Measurements from ENCODE around the gene MLST8. TPM values are rescaled to one million over a fixed set of nuclear protein-coding genes. Genes with fewer than 3 reads are reported as not detected.
A peak's percentile ranks its signal among the peaks of the same experiment; 100 is the strongest.

The MLST8 gene
- 26.4 and 32.1 TPM in 2 replicates for total RNA-seq

- peak; percentile 54 for DNase-seq (ENCODE audit: low read depth, low spot score)
These were observed at the start of gene MLST8 for GRCh38 chr16:2205104-2205966. MLST8 (plus strand) TSS chr16:2205454; CDS start chr16:2206086, 632 bp downstream.

GRCh38 chr16:2155977-2156848 lies 49.0 kb upstream of the MLST8 start:
- no peak for DNase-seq (ENCODE audit: low read depth, low spot score)

GRCh38 chr16:2156849-2157224 lies 48.4 kb upstream of the MLST8 start:
- DNase-seq (ENCODE audit: low read depth, low spot score): no peak

- no peak for DNase-seq (ENCODE audit: low read depth, low spot score)
These were observed 47.6 kb upstream of the MLST8 start for GRCh38 chr16:2157480-2158261.

- no peak for DNase-seq (ENCODE audit: low read depth, low spot score)
These were observed 47.0 kb upstream of the MLST8 start for GRCh38 chr16:2158262-2158638.

- peak; percentile 60 for DNase-seq (ENCODE audit: low read depth, low spot score)
These were observed 45.9 kb upstream of the MLST8 start for GRCh38 chr16:2159175-2159838.

GRCh38 chr16:2160915-2161551 lies 44.2 kb upstream of the MLST8 start:
- DNase-seq (ENCODE audit: low read depth, low spot score): no peak

- DNase-seq (ENCODE audit: low read depth, low spot score): no peak
These were observed 43.3 kb upstream of the MLST8 start for GRCh38 chr16:2161911-2162310.

GRCh38 chr16:2162676-2163118 lies 42.6 kb upstream of the MLST8 start:
- no peak for DNase-seq (ENCODE audit: low read depth, low spot score)

GRCh38 chr16:2163211-2163881 lies 41.9 kb upstream of the MLST8 start:
- no peak for DNase-seq (ENCODE audit: low read depth, low spot score)

- DNase-seq (ENCODE audit: low read depth, low spot score): no peak
These were observed 39.4 kb upstream of the MLST8 start for GRCh38 chr16:2165861-2166260.

GRCh38 chr16:2166263-2167067 lies 38.8 kb upstream of the MLST8 start:
- no peak for DNase-seq (ENCODE audit: low read depth, low spot score)

- DNase-seq (ENCODE audit: low read depth, low spot score): no peak
These were observed 38.1 kb upstream of the MLST8 start for GRCh38 chr16:2167068-2167638.

- DNase-seq (ENCODE audit: low read depth, low spot score): peak; percentile 89
These were observed 35.2 kb upstream of the MLST8 start for GRCh38 chr16:2170080-2170479.

GRCh38 chr16:2170587-2171435 lies 34.4 kb upstream of the MLST8 start:
- no peak for DNase-seq (ENCODE audit: low read depth, low spot score)

GRCh38 chr16:2171601-2172178 lies 33.6 kb upstream of the MLST8 start:
- DNase-seq (ENCODE audit: low read depth, low spot score): no peak

GRCh38 chr16:2172688-2173335 lies 32.4 kb upstream of the MLST8 start:
- DNase-seq (ENCODE audit: low read depth, low spot score): no peak
